Measurements from ENCODE around the gene RAPGEF4.

DNA sequence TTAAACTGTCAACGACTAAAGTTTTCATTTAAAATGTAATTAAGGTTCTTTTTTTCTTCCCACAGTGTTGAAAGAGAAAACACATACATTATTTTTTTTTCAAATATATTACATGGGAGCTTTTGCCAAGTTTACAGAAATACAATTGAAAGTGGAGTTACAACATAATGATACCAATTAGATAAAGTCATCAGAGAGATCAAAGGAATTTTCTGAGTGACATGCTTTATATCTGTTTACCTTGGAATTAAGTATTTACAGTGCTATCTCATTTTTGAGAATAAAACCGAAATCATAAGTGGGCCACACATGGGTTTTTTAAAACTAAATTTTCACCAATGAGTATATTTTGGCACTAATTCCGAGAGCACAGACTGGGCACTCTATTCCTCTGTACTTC, 165.2 kb downstream of the RAPGEF4 start:
- TF ChIP-seq, protein P1, sequence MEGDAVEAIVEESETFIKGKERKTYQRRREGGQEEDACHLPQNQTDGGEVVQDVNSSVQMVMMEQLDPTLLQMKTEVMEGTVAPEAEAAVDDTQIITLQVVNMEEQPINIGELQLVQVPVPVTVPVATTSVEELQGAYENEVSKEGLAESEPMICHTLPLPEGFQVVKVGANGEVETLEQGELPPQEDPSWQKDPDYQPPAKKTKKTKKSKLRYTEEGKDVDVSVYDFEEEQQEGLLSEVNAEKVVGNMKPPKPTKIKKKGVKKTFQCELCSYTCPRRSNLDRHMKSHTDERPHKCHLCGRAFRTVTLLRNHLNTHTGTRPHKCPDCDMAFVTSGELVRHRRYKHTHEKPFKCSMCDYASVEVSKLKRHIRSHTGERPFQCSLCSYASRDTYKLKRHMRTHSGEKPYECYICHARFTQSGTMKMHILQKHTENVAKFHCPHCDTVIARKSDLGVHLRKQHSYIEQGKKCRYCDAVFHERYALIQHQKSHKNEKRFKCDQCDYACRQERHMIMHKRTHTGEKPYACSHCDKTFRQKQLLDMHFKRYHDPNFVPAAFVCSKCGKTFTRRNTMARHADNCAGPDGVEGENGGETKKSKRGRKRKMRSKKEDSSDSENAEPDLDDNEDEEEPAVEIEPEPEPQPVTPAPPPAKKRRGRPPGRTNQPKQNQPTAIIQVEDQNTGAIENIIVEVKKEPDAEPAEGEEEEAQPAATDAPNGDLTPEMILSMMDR (IDR thresholded peaks at IDR 0.05 in 4 of 5, conservative IDR thresholded peaks at IDR 0.05 in 1 of 5), result no peak
- no peak for TF ChIP-seq POLR2A (IDR thresholded peaks at IDR 0.05)
